ENCODE results near the gene LDLRAP1. TPM values are rescaled to one million over a fixed set of nuclear protein-coding genes. Genes with fewer than 3 reads are reported as not detected.

The LDLRAP1 gene
- total RNA-seq, 2 experiments from 2014 or later: 64.4 to 65.3 TPM

GRCh38 chr1:25569597-25570396, 26.4 kb downstream of the LDLRAP1 start:
- CTCF ChIA-PET: interaction anchor here (1.0 to 1.2 kb wide), 2 partner anchors 19 to 49 kb away, joined by 3 read pairs; no protein-coding TSS in a partner anchor
- H3K36me3 Mint-ChIP-seq (ENCODE audit: low read depth): peaks cover 26% of the 10 kb centered on the region

GRCh38 chr1:25570798-25571521, 27.6 kb downstream of the LDLRAP1 start:
- Mint-ChIP-seq H3K36me3 (ENCODE audit: low read depth) (peaks cover 17% of the 10 kb centered on the region), H3K4me3 (no peak overlapping the region), H3K27ac (no peak overlapping the region), H3K4me1 (peaks cover 29% of the 10 kb centered on the region), H3K9me3 (no peaks in the 10 kb centered on the region), H3K27me3 (no peaks in the 10 kb centered on the region)
- ChIA-PET CTCF (interaction anchor here (1.0 to 3.7 kb wide), 3 partner anchors 11 to 227 kb away, joined by 3 to 17 read pairs (median 4); no protein-coding TSS in a partner anchor), POLR2A (no interaction called here)
- DNase-seq: no peak

More at GRCh38 chr1:25569597-25570396, 26.4 kb downstream of the LDLRAP1 start:
- no peak overlapping the region for H3K4me3 Mint-ChIP-seq
- no peaks in the 10 kb centered on the region for H3K9me3 Mint-ChIP-seq
- H3K27ac Mint-ChIP-seq: no peak overlapping the region
- peaks cover 41% of the 10 kb centered on the region for H3K4me1 Mint-ChIP-seq
- no peak for DNase-seq
- POLR2A ChIA-PET: no interaction called here
- no peaks in the 10 kb centered on the region for H3K27me3 Mint-ChIP-seq

DNA sequence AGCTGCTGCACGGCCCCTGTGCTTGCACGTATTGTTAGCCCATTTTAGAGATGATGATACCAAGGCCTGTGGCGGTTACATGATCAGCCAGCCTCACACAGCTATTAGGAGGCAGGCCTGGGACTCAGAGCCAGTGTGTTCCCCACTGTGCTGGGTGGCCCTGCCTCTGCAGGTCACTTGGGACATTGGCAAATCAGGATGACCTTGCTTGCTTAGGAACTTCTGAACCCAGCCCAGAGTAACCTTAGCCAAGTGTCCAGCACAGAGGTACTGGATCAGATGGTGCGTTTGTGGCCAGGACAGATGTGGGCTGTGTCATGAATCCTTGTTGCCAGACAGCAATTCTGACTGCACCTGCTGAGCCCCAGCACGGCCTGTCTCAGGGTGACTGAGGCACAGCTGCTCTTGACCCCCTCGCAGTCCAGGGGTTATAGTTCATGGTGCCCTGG, 28.1 kb downstream of the LDLRAP1 start:
- H3K9me3 Mint-ChIP-seq: no peaks in the 10 kb centered on the region
- H3K36me3 Mint-ChIP-seq (ENCODE audit: low read depth): peaks cover 12% of the 10 kb centered on the region
- no peak overlapping the region for H3K4me3 Mint-ChIP-seq
- ChIA-PET CTCF (interaction anchor here (2.1 to 3.7 kb wide), 3 partner anchors 11 to 227 kb away, joined by 4 to 17 read pairs (median 10); no protein-coding TSS in a partner anchor), POLR2A (no interaction called here)
- H3K27ac Mint-ChIP-seq: no peak overlapping the region
- DNase-seq: no peak
- H3K27me3 Mint-ChIP-seq: no peaks in the 10 kb centered on the region
- H3K4me1 Mint-ChIP-seq: peaks cover 23% of the 10 kb centered on the region

DNA sequence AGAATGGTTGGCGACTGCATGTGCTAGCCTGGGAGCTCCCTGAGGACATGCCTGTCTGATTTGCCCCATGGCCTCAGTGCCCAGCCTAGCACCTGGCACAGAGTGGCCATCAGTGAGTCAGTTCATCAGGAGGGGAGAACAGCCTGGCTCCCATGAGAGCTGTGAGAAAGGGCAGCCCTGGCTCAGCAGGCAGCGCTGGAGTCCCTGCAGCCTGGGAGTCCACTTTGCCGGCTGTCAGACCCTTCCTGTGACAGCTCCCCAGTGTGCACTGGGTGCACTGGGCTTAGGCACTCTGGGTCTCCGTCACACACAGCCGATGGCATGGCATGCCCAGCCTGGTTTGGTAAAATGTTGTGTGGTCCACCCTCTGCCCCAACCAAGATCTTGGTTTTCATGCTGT, 28.7 kb downstream of the LDLRAP1 start:
- Mint-ChIP-seq H3K36me3 (ENCODE audit: low read depth) (peaks cover 9% of the 10 kb centered on the region), H3K4me1 (peaks cover 19% of the 10 kb centered on the region), H3K27ac (no peak overlapping the region), H3K4me3 (no peak overlapping the region), H3K9me3 (no peaks in the 10 kb centered on the region), H3K27me3 (no peaks in the 10 kb centered on the region)
- ChIA-PET CTCF (interaction anchor here (0.8 to 3.7 kb wide), 11 partner anchors 10 to 348 kb away, joined by 3 to 17 read pairs (median 3); no protein-coding TSS in a partner anchor), POLR2A (interaction anchor here (0.6 kb wide), 1 partner anchor 322 kb away, joined by 5 read pairs; no protein-coding TSS in a partner anchor)
- no peak for DNase-seq

GRCh38 chr1:25572708-25573590, 29.5 kb downstream of the LDLRAP1 start:
- H3K27ac Mint-ChIP-seq: no peak overlapping the region
- ChIA-PET CTCF (interaction anchor here (0.8 to 3.7 kb wide), 13 partner anchors 9 to 347 kb away, joined by 3 to 17 read pairs (median 3); partner anchors contain the start of gene LDLRAP1), POLR2A (interaction anchor here (0.6 kb wide), 1 partner anchor 321 kb away, joined by 5 read pairs; no protein-coding TSS in a partner anchor)
- H3K9me3 Mint-ChIP-seq: no peaks in the 10 kb centered on the region
- H3K36me3 Mint-ChIP-seq (ENCODE audit: low read depth): peaks cover 5% of the 10 kb centered on the region
- H3K4me3 Mint-ChIP-seq: no peak overlapping the region
- H3K4me1 Mint-ChIP-seq: peaks cover 15% of the 10 kb centered on the region
- peak; percentile 57 for DNase-seq
- no peaks in the 10 kb centered on the region for H3K27me3 Mint-ChIP-seq

DNA sequence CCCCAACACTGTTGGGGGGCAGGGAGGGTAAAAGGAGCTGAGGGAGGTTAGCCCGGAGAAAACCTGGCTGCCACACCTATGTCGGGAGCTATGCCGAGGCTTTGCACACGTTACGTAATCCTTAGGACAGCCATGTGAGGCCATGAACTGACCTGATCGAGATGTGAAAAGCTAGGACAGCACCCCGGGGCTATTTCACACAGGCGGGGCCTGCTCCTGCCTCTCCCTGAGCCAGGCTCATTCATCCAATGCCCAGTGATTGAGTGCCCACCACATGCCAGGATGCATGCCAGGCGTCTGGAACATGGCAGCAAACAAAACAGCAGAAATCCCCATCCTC, 30.2 kb downstream of the LDLRAP1 start:
- Mint-ChIP-seq H3K27me3 (no peaks in the 10 kb centered on the region), H3K36me3 (ENCODE audit: low read depth) (no peaks in the 10 kb centered on the region), H3K9me3 (no peaks in the 10 kb centered on the region), H3K4me1 (peaks cover 10% of the 10 kb centered on the region), H3K4me3 (no peak overlapping the region), H3K27ac (no peak overlapping the region)
- ChIA-PET CTCF (interaction anchor here (0.6 to 3.7 kb wide), 9 partner anchors 8 to 266 kb away, joined by 3 to 17 read pairs (median 4); no protein-coding TSS in a partner anchor), POLR2A (no interaction called here)
- DNase-seq: no peak

DNA sequence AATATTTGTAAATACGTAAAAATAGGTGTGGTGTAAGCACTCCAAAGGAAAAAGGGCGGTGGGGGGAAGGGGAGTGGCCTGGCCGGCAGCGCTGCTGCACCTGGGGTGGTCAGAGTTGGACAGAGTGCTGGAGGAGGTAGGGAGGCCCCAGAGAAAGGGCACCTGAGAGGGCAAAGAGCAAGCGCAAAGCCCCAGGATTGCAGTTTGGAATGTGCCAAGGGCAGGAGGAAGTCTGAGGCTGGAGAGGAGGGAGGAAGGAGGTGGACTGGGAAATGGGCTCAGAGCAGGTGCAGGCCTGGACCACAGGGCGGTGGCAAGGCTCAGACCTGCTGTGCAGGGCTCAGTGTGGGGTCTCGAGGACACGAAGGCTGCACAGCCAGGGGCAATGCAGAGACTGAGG, 30.6 kb downstream of the LDLRAP1 start:
- Mint-ChIP-seq H3K9me3 (no peaks in the 10 kb centered on the region), H3K36me3 (ENCODE audit: low read depth) (no peaks in the 10 kb centered on the region), H3K27ac (no peak overlapping the region), H3K4me1 (peaks cover 8% of the 10 kb centered on the region), H3K4me3 (no peak overlapping the region), H3K27me3 (peaks cover under 1% of the 10 kb centered on the region)
- ChIA-PET CTCF (interaction anchor here (0.6 to 3.7 kb wide), 5 partner anchors 8 to 265 kb away, joined by 4 to 17 read pairs (median 4); no protein-coding TSS in a partner anchor), POLR2A (no interaction called here)
- no peak for DNase-seq

- Mint-ChIP-seq H3K27me3 (peaks cover 1% of the 10 kb centered on the region), H3K4me3 (no peak overlapping the region), H3K36me3 (ENCODE audit: low read depth) (no peaks in the 10 kb centered on the region), H3K9me3 (no peaks in the 10 kb centered on the region), H3K4me1 (peaks cover 5% of the 10 kb centered on the region), H3K27ac (no peak overlapping the region)
- ChIA-PET CTCF (interaction anchor here (0.7 kb wide), 1 partner anchor 319 kb away, joined by 3 read pairs; no protein-coding TSS in a partner anchor), POLR2A (no interaction called here)
- no peak for DNase-seq
Measured at GRCh38 chr1:25575191-25575590, 31.8 kb downstream of the LDLRAP1 start.

- Mint-ChIP-seq H3K27me3 (peaks cover 1% of the 10 kb centered on the region), H3K27ac (no peak overlapping the region), H3K9me3 (no peaks in the 10 kb centered on the region), H3K4me3 (no peak overlapping the region), H3K4me1 (peaks cover 5% of the 10 kb centered on the region), H3K36me3 (ENCODE audit: low read depth) (no peaks in the 10 kb centered on the region)
- POLR2A ChIA-PET: no interaction called here
- no peak for DNase-seq
- CTCF ChIA-PET: no interaction called here
Measured at GRCh38 chr1:25576459-25577133, 33.2 kb downstream of the LDLRAP1 start.

GRCh38 chr1:25577134-25577920, 33.9 kb downstream of the LDLRAP1 start:
- no peak overlapping the region for H3K4me3 Mint-ChIP-seq
- CTCF ChIA-PET: interaction anchor here (3.8 kb wide), 1 partner anchor 11 kb away, joined by 18 read pairs; no protein-coding TSS in a partner anchor
- peaks cover 1% of the 10 kb centered on the region for H3K27me3 Mint-ChIP-seq
- no peak overlapping the region for H3K27ac Mint-ChIP-seq
- H3K4me1 Mint-ChIP-seq: peaks cover 3% of the 10 kb centered on the region
- DNase-seq: no peak
- POLR2A ChIA-PET: no interaction called here
- no peaks in the 10 kb centered on the region for H3K36me3 Mint-ChIP-seq (ENCODE audit: low read depth)
- no peaks in the 10 kb centered on the region for H3K9me3 Mint-ChIP-seq
